Measurements from ENCODE around the gene OR8H2.
"Not testable (repeated sequence)": the region's sequence is repeated elsewhere in the genome, so short reads cannot be mapped to it uniquely, and the experiment has no call there.

Gene OR8H2

GRCh38 chr11:56103210-56103737, at the start of gene OR8H2:
TSS of gene OR8H2 (plus strand) at chr11:56103687. CDS start at chr11:56105043, 1,356 bp downstream.
- DNase-seq, result no peak

- not testable (repeated sequence) for DNase-seq
Measured at GRCh38 chr11:56056366-56056765, 47.1 kb upstream of the OR8H2 start.

GRCh38 chr11:56057661-56058237, 45.7 kb upstream of the OR8H2 start:
- DNase-seq, result not testable (repeated sequence)

GRCh38 chr11:56058260-56058780, 45.2 kb upstream of the OR8H2 start:
- not testable (repeated sequence) for DNase-seq

GRCh38 chr11:56066980-56067379, 36.5 kb upstream of the OR8H2 start:
- DNase-seq, result no peak

GRCh38 chr11:56089697-56090096, 13.8 kb upstream of the OR8H2 start:
- DNase-seq, result no peak

- no peak for DNase-seq
Measured at GRCh38 chr11:56093008-56093407, 10.5 kb upstream of the OR8H2 start, which contains the start of gene OR8I2. TSS of gene OR8I2 (plus strand) at chr11:56093308. CDS start at chr11:56093308, 0 bp downstream.

GRCh38 chr11:56122073-56122472, 18.6 kb downstream of the OR8H2 start, which contains the start of gene OR8H3:
TSS of gene OR8H3 (plus strand) at chr11:56122373. CDS start at chr11:56122373, 0 bp downstream.
- DNase-seq, result no peak

GRCh38 chr11:56140151-56140661, 36.7 kb downstream of the OR8H2 start, which contains the start of gene OR8J3:
TSS of gene OR8J3 (minus strand) at chr11:56140201. CDS start at chr11:56137718, 2,483 bp downstream.
- no peak for DNase-seq

GRCh38 chr11:56143681-56144080, 40.2 kb downstream of the OR8H2 start:
- DNase-seq, result not testable (repeated sequence)

GRCh38 chr11:56151376-56151775, 47.9 kb downstream of the OR8H2 start:
- DNase-seq, result no peak

GRCh38 chr11:56152333-56152732, 48.8 kb downstream of the OR8H2 start:
- DNase-seq, result no peak

All from NCI-H1930 (cell line).